ENCODE data around the gene TBC1D1.
A peak's percentile ranks its signal among the peaks of the same experiment; 100 is the strongest.

The TBC1D1 gene

GRCh38 chr4:38149997-38150671 lies 259.2 kb downstream of the TBC1D1 start:
- Histone ChIP-seq H3K36me3 (no peaks in the 10 kb centered on the region), H3K4me2 (no peak overlapping the region), H3K4me3 (no peak overlapping the region), H3K27ac (no peak overlapping the region), H3K27me3 (no peaks in the 10 kb centered on the region), H3K9ac (no peak overlapping the region), H4K20me1 (no peaks in the 10 kb centered on the region), H3K9me3 (replicated peaks in 1 of 11) (peaks cover 0 to 17% (median 15%) of the 10 kb centered on the region in 11 experiments; a peak in 18 of 22 replicates), H3K4me1 (peaks cover 31 to 46% (median 38%) of the 10 kb centered on the region in 10 experiments)
- TF ChIP-seq Cebpa-rat (IDR thresholded peaks at IDR 0.05): no peak

- no peak for TF ChIP-seq Cebpa-rat (IDR thresholded peaks at IDR 0.05)
- H3K4me1 ChIP-seq: peaks cover 29 to 50% (median 40%) of the 10 kb centered on the region in 10 experiments
- H3K9ac ChIP-seq: no peak overlapping the region
- H3K9me3 ChIP-seq (replicated peaks in 1 of 11): peaks cover 0 to 17% (median 15%) of the 10 kb centered on the region in 11 experiments; a peak in 18 of 22 replicates
- no peak overlapping the region for H3K4me3 ChIP-seq
- no peak overlapping the region for H3K4me2 ChIP-seq
- no peaks in the 10 kb centered on the region for H3K27me3 ChIP-seq
- no peaks in the 10 kb centered on the region for H3K36me3 ChIP-seq
- H4K20me1 ChIP-seq: no peaks in the 10 kb centered on the region
- H3K27ac ChIP-seq: no peak overlapping the region
Measured at GRCh38 chr4:38150766-38151165, 259.9 kb downstream of the TBC1D1 start.

GRCh38 chr4:38151873-38152272 lies 261.0 kb downstream of the TBC1D1 start:
- peaks cover 0 to 17% (median 15%) of the 10 kb centered on the region in 11 experiments; a peak in 18 of 22 replicates for H3K9me3 ChIP-seq (replicated peaks in 1 of 11)
- peaks cover 33 to 60% (median 45%) of the 10 kb centered on the region in 10 experiments for H3K4me1 ChIP-seq
- H3K4me2 ChIP-seq: peak overlapping the region in 2 of 11 experiments; percentile 60 to 89; a peak in 3 of 22 replicates
- H4K20me1 ChIP-seq: no peaks in the 10 kb centered on the region
- H3K27me3 ChIP-seq: no peaks in the 10 kb centered on the region
- H3K36me3 ChIP-seq: no peaks in the 10 kb centered on the region
- H3K27ac ChIP-seq: no peak overlapping the region
- TF ChIP-seq Cebpa-rat (IDR thresholded peaks at IDR 0.05): no peak
- H3K4me3 ChIP-seq: no peak overlapping the region
- H3K9ac ChIP-seq: no peak overlapping the region

- Histone ChIP-seq H3K36me3 (no peaks in the 10 kb centered on the region), H3K4me1 (peaks cover 37 to 64% (median 49%) of the 10 kb centered on the region in 10 experiments), H3K9me3 (replicated peaks in 1 of 11) (peaks cover 0 to 17% (median 15%) of the 10 kb centered on the region in 11 experiments; a peak in 18 of 22 replicates), H3K27me3 (no peaks in the 10 kb centered on the region), H3K9ac (no peak overlapping the region), H3K27ac (0 out of 22 replicates have a peak overlapping the region, but pooled peaks of 1 of the 11 experiments have one; percentile 77), H4K20me1 (no peaks in the 10 kb centered on the region), H3K4me3 (no peak overlapping the region), H3K4me2 (peak overlapping the region in 4 of 11 experiments; percentile 60 to 89 (median 85); a peak in 6 of 22 replicates)
- TF ChIP-seq Cebpa-rat (IDR thresholded peaks at IDR 0.05): no peak
Measured at GRCh38 chr4:38152305-38152704, 261.4 kb downstream of the TBC1D1 start.

GRCh38 chr4:38152721-38153386 lies 262.0 kb downstream of the TBC1D1 start:
- H3K36me3 ChIP-seq: no peaks in the 10 kb centered on the region
- H3K27ac ChIP-seq: peak overlapping the region in 3 of 11 experiments; percentile 3 to 77 (median 75); a peak in 4 of 22 replicates
- no peak overlapping the region for H3K9ac ChIP-seq
- TF ChIP-seq Cebpa-rat (IDR thresholded peaks at IDR 0.05): no peak
- no peak overlapping the region for H3K4me3 ChIP-seq
- H3K4me2 ChIP-seq: peak overlapping the region in 6 of 11 experiments; percentile 60 to 89 (median 84); a peak in 8 of 22 replicates
- no peaks in the 10 kb centered on the region for H3K27me3 ChIP-seq
- peaks cover 41 to 69% (median 54%) of the 10 kb centered on the region in 10 experiments for H3K4me1 ChIP-seq
- H3K9me3 ChIP-seq (replicated peaks in 1 of 11): peaks cover 0 to 17% (median 15%) of the 10 kb centered on the region in 11 experiments; a peak in 18 of 22 replicates
- H4K20me1 ChIP-seq: no peaks in the 10 kb centered on the region

GRCh38 chr4:38153387-38153760 lies 262.5 kb downstream of the TBC1D1 start:
- peaks cover 36 to 70% (median 50%) of the 10 kb centered on the region in 10 experiments for H3K4me1 ChIP-seq
- H3K27me3 ChIP-seq: no peaks in the 10 kb centered on the region
- no peak for TF ChIP-seq Cebpa-rat (IDR thresholded peaks at IDR 0.05)
- no peaks in the 10 kb centered on the region for H4K20me1 ChIP-seq
- peak overlapping the region; percentile 60 to 94 (median 85); a peak in 18 of 22 replicates for H3K4me2 ChIP-seq
- H3K36me3 ChIP-seq: no peaks in the 10 kb centered on the region
- peaks cover 0 to 17% (median 15%) of the 10 kb centered on the region in 11 experiments; a peak in 18 of 22 replicates for H3K9me3 ChIP-seq (replicated peaks in 1 of 11)
- peak overlapping the region in 4 of 11 experiments; percentile 3 to 77 (median 68); a peak in 4 of 22 replicates for H3K27ac ChIP-seq
- no peak overlapping the region for H3K4me3 ChIP-seq
- H3K9ac ChIP-seq: no peak overlapping the region

- Histone ChIP-seq H3K4me3 (peak overlapping the region in 3 of 10 experiments; percentile 2 to 34 (median 22); a peak in 3 of 20 replicates), H4K20me1 (no peaks in the 10 kb centered on the region), H3K27me3 (no peaks in the 10 kb centered on the region), H3K36me3 (no peaks in the 10 kb centered on the region), H3K27ac (peak overlapping the region in 10 of 11 experiments; percentile 36 to 77 (median 58); a peak in 18 of 22 replicates), H3K4me2 (peak overlapping the region; percentile 60 to 94 (median 85)), H3K9ac (peak overlapping the region in 9 of 11 experiments; percentile 11 to 66 (median 31); a peak in 12 of 22 replicates), H3K9me3 (replicated peaks in 1 of 11) (peaks cover 0 to 17% (median 15%) of the 10 kb centered on the region in 11 experiments; a peak in 18 of 22 replicates), H3K4me1 (peaks cover 30 to 74% (median 43%) of the 10 kb centered on the region in 10 experiments)
- TF ChIP-seq Cebpa-rat (IDR thresholded peaks at IDR 0.05): no peak
Measured at GRCh38 chr4:38154252-38154651, 263.4 kb downstream of the TBC1D1 start.

GRCh38 chr4:38154681-38155588 lies 264.1 kb downstream of the TBC1D1 start:
- Histone ChIP-seq H3K9me3 (replicated peaks in 1 of 11) (peaks cover 0 to 17% (median 15%) of the 10 kb centered on the region in 11 experiments; a peak in 18 of 22 replicates), H3K4me1 (peaks cover 30 to 81% (median 43%) of the 10 kb centered on the region in 10 experiments), H3K4me2 (peak overlapping the region; percentile 60 to 94 (median 85)), H3K9ac (peak overlapping the region in 9 of 11 experiments; percentile 11 to 66 (median 36); a peak in 12 of 22 replicates), H3K36me3 (no peaks in the 10 kb centered on the region), H3K27ac (peak overlapping the region; percentile 8 to 77 (median 51); a peak in 18 of 22 replicates), H3K27me3 (no peaks in the 10 kb centered on the region), H3K4me3 (peak overlapping the region in 2 of 10 experiments; percentile 22 to 34; a peak in 3 of 20 replicates), H4K20me1 (no peaks in the 10 kb centered on the region)
- TF ChIP-seq Cebpa-rat (IDR thresholded peaks at IDR 0.05): no peak
